HG02571 (cell line): ENCODE measurements around the gene LYPD6B.

Source experiments
- ATAC-seq: cut with Tn5 transposase; IDR thresholded peaks from one replicate; pipeline ENCODE4 v1.9.1; 2021; ENCODE audit warnings: mild to moderate bottlenecking, moderate library complexity; ENCODE audit not compliant: unreplicated experiment

Gene LYPD6B

GRCh38 chr2:149070681-149071320, 32.3 kb downstream of the LYPD6B start:
- no peak for ATAC-seq

DNA sequence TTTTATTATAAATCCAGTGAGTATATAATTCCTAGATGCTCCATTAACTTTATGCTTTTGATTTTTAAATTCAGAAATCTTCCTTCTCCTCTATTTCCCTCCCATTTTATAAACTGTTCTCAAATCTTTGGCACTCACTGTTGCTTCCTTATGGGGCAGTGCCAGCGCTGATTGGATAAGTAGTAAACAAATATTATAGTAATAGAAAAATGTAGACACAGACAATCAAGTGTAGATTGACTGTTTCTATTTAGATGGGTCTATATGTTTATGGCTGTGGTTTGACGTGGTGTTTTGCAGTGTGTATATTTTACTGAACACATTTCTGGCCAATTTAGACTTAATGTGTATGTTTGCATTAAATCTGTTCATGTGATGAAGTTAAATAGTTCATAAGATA, 36.6 kb downstream of the LYPD6B start:
- no peak for ATAC-seq

- ATAC-seq = no peak
These were observed 37.4 kb downstream of the LYPD6B start for GRCh38 chr2:149075853-149076252.

- ATAC-seq = no peak
These were observed 38.4 kb downstream of the LYPD6B start for GRCh38 chr2:149076863-149077412.

DNA sequence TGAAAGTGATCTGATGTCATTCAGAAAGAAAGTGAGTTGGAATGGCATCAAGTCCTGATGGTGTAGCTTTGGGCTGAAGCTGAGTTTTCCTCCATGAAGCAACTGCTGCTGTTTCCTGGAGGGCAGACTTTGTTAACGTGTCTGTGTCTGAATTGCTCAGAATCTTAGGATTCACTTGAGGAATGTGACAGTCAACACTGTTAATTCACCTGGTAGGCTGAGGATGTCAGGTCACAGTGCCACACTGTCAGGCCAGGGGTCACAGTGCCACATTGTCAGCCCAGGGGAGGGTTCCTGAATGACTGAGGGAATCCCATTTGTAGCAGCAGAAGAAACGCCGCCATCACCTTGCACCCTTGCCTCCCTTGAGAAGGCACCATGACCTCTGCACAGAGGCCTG, 39.4 kb downstream of the LYPD6B start:
- no peak for ATAC-seq

DNA sequence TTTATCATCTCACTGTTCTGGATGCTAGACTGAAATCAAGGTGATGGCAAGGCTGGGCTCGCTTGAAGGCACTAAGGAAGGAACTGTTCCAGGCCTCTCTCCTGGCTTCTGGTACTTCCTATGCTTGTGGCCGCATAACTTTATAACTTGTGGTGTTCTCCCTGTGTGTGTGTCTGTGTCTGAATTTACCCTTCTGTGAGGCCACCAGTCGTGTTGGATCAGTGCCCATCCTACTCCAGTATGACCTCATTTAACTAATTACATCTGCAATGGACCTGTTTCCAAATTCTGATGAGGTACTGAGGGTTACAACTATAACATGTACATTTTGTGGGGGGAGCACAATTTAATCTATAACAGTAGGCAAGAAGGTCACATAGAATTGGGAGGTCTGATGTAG, 41.6 kb downstream of the LYPD6B start:
- no peak for ATAC-seq

- no peak for ATAC-seq
These were observed 42.5 kb downstream of the LYPD6B start for GRCh38 chr2:149080971-149081370.

DNA sequence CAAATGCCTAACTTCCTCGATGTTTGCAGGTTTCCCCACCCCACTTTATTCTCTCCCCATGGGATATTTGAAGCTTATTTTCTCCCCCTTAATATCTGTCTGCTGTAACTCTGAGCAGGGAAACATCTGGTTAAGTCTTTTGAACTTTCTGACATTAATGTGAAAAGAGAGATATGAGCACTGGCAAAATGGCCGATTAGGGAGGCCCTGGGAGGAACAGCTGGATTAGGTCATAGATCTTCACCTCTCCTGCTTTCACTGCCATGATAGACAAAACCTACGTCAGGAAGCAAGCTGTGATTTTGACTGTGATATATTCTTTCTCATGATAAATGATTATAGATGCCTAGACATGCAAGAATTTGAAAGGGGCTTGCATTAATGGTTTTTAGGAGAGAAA, 43.6 kb downstream of the LYPD6B start:
- ATAC-seq = no peak

DNA sequence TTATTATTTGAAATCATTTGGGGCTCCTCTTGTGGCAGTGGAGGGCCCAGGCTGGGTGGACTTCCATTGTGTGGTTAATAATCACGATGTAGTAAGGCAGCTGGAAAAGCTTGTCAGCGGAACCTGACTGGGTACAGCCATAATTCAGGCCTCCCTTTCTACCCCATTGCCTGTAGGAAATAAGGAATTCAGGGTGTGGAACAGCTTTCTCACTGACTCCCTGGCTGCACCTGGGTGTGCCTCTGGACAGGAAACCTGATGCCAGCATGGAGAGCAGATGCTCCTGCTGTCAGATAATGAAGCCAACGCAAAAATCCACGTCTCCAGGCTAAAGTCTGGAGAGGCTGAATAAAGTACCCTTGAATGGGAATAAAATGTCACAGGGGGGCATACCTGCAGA, 44.2 kb downstream of the LYPD6B start:
- ATAC-seq = no peak

DNA sequence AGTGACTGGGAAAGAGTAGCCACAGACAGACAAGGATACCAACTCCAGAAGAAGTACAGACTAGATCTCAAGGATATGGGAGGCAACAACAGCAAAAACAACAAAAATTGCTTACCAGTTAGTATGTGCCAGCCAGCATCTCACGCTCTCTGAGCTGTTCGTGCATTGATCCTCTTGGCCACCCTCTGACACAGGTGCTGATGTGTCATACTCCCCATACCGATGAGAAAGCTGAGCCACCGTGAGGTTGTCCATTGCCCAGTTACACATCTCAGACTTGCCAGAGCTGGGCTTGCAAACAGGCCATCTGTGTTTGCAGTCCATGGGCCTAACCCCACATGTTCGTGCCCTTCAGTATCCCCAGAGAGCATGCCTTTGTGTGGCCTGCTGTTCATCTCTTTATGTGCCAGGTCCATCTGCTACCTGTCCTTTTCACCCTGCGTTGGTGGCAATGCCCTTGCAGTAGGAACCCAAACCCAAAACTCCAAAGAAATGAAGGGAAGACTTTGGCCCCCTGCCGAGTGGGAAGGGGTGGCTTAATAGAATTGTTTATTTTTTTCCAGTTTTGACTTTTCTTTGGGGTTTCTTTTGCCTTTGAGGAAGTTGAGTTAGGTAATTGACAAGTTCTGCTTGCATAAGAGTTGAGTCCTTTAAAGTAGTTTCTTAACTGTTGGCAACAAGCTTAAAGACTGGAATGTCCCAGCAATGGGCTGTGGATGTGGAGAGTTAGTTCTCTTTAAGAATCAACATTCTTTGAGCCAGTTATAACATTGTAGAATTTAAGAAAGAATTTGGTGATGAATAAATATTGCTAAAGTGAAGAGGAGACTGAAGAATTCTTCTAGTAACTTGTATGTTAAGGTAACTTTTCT, 46.7 kb downstream of the LYPD6B start:
- ATAC-seq = no peak

- ATAC-seq = no peak
These were observed 49.3 kb downstream of the LYPD6B start for GRCh38 chr2:149087751-149088150.

DNA sequence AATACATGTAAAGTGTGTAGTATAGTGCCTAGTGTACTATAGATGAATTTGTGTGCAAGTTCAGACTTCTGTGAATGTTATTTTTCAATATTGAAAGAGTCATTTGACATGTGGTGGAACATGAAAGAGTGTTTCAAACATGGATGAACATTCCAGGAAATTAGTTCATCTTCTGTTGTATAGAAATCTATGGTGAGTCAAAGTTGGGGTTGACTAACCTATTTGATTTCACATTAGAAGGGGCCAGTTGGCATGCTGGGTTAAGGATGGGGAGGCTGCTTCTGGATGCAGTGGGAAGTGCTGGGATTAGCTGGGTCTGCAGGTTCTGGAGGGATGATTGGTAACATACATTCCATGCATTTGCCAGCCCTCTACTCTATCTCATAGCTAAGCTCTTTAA, 50.6 kb downstream of the LYPD6B start:
- ATAC-seq = no peak

GRCh38 chr2:149090706-149091105, 52.2 kb downstream of the LYPD6B start:
- no peak for ATAC-seq

DNA sequence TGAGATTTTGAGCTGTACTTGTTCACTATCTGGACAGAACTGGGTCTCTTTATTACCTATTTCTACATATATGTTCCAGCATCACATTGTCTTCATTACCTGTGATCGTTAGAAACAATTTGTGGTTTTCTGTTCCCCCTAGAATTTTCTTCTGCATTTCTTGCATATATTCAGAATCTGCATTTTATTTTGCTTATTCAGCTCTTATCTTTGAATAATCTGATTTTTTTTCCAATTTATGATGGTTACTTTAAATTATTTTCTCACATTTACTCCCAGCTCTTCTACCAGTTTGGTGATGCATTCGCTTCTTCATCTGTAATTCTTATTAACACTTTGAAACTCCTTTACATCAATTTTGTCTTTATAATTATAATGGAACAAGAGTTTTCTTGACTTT, 55.1 kb downstream of the LYPD6B start:
- no peak for ATAC-seq

DNA sequence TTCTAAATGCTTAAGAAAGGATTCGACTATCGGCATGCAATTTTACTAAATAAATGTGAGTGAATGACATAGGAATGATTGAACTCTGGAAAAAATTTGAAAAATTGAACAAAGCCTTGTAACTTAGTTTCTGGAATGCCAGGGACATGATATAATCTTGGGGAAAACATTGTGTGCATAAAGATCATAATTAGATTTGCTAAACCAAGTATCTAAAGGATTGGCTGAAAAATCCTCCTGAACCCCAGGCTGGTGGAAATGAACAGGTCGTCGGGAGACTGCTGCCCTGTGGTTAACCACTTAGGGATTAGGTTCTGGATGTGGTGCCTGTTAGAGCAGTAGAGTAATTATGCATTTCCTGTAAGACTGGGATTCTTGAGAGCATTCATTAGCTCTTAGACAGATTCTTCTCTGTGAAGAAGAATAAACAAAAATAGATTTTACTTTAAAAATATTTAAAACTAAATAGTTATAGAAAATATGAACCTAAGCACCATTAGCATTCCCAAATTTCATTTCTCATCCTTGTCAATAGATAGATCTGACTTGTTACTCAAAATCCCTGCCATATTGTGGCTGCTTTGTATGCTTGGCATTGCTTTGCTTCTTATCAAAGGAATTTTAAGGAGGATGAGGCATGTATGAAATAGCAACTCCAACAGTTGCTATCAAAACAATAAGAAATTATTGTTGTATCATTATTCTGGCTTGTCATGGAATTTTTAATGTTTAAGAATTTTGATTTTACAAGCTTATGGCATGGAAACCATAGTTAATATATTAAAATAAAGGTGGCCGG, 55.9 kb downstream of the LYPD6B start:
- ATAC-seq = no peak

GRCh38 chr2:149098701-149099100, 60.2 kb downstream of the LYPD6B start:
- no peak for ATAC-seq

DNA sequence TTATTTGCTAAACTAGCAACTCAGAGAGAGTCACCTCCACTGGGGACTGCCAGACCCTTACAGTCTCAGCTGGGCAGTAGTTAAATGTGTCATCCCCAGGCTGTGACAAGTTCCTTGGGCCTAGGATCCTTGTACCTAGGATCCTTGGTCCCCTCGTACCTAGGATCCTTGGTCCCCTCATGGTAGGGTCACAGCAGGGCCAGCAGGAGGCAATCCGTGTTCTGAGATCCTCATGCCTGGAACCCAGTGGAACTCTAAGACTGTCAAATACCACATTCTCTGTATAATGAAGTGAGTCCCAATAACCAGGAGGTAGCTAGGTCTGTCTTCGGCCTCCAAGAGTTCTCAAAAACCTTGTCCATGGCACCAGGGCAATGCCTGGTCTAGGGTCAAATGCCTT, 60.8 kb downstream of the LYPD6B start:
- no peak for ATAC-seq

- no peak for ATAC-seq
These were observed 62.5 kb downstream of the LYPD6B start for GRCh38 chr2:149100739-149101699.

DNA sequence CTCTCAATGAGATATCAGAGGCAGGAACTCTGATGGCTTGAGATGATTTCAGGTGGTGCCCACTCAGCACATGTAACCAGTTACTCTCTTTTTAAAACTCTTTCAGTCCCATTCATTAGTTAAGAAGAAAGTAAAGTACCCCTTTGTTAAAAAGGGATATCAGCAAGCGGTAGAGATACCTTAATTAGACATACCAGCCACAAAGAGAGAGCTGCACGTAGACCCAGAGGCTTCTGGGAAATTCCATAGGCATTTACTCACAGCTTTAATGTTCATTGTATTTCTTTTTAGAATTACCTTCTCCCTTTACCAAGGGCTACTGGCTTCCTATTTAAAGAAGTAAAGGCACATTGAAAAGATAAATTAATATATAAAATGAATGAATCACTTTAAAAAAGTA, 63.3 kb downstream of the LYPD6B start:
- ATAC-seq = no peak

GRCh38 chr2:149103081-149103620, 64.7 kb downstream of the LYPD6B start:
- ATAC-seq = no peak
